ENCODE measurements around the gene SP2. TPM values are rescaled to one million over a fixed set of nuclear protein-coding genes. Genes with fewer than 3 reads are reported as not detected.

SP2 gene
- total RNA-seq, 1 donor from 2014 or later = 11.7 TPM

DNA sequence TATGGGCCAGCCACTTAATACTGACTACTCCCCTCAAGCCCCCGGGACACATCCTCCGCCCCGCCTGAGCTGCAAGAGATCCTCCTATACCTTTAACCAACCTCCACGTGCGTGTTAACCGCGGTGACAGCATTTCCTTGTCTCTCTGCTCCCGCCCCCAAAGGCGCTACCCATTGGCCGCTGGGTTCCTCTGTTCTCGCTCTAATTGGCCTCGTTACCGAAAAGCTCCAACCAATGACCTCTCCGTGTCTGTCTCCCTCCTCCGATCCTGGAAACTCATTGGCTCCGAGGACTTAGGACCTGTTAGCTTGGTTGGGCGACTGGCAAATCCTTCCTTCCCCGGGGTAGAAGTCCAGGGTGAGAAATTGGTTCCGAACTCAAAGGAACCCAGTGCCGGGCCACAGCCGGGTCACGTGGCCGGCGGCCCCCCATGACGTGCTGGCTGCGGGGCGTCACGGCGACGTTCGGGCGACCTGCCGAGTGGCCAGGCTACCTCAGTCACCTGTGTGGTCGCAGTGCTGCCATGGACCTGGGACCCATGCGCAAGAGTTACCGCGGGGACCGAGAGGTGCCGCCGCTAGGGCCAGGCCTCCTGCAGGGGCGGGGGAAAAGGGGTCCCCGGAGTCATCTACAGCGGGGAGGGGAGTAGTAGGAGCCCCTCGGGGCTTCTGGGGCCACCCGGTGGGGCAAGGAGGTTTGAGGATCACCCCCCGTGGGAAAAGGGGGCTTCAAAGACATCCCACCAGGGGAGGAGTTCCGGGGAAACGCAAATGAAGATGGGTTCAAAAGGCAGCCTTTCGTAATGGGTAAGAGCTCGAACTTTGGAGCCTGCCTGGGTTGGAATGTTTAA is 45.4 kb downstream of the SP2 start, which contains the start of gene PNPO:
Gene PNPO, plus strand, starts transcription at position 326 of the 850 bp plus-strand sequence. Its CDS starts 105 bp downstream, at position 431.
- ATAC-seq = peak; percentile 97
- intact Hi-C loops (cut with DNase I) = loop anchor here (2.0 kb wide), 2 partner anchors 25 to 45 kb away; partner anchors contain the start of gene SP2

DNA sequence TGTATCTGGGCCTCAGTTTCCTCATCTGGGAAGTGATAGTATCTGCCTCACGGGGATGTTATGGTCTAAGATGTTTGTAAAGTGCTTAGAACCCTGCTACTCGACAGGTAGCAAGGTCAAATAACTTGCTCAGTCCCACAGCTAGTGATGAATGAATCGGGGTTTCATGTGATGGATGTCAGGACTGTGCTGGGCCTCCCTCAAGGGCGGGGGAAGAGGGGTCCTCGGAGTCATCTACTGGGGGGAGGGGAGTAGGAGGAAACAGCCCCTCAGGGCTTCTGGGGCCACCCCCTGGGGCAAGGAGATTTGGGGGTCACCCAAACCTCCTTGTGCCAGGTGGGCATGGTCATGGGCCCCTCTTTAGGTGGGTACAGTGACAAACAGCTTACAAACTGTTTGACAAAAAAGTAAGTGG is 46.1 kb downstream of the SP2 start:
- intact Hi-C loops (cut with DNase I) = no loop called here
- DNase-seq (ENCODE audit: missing footprints) (no peak), ATAC-seq (no peak)

More for the DNA sequence above, 45.4 kb downstream of the SP2 start, which contains the start of gene PNPO:
- peak; percentile 96 for DNase-seq (ENCODE audit: missing footprints)

DNA sequence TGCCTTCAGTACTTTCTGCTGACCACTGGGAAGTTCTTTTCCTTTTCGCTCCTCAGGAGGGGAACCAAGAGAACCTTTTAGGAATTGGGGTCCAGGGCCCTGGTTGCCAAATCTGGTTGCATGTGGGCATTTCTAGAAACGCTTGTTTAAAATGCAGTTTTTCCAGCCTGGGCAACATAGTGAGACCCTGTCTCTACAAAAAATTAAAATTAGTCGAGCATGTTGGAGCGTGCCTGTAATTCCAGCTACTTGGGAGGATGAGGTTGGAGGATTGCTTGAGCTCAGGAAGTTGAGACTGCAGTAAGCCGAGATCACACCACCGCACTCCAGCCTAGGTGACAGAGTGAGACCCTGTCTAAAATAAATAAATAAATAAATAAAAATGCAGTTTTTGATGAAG is 46.5 kb downstream of the SP2 start:
- DNase-seq (ENCODE audit: missing footprints) = no peak
- intact Hi-C loops (cut with DNase I) = no loop called here
- no peak for ATAC-seq

DNA sequence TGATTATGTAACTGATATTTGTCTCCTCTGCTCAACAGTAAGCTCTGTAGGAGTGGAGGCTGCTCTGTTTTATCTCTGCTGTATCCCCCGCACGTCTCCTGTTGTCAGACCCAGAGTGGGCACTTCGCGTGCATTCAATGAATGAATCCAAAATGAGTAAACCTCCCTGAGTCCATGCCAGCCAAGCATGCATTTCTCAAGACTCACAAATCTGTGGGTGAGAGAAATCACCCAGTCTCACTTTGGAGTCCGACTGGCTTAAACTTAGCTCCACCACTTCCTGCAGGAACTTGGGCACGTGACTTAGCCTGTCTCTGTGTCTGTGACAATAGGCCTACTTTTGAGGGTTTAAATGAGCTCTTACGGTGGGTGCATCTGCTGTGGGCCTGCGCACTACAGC is 49.0 kb downstream of the SP2 start:
- intact Hi-C loops (cut with DNase I) = no loop called here
- no peak for DNase-seq (ENCODE audit: missing footprints)
- no peak for ATAC-seq

DNA sequence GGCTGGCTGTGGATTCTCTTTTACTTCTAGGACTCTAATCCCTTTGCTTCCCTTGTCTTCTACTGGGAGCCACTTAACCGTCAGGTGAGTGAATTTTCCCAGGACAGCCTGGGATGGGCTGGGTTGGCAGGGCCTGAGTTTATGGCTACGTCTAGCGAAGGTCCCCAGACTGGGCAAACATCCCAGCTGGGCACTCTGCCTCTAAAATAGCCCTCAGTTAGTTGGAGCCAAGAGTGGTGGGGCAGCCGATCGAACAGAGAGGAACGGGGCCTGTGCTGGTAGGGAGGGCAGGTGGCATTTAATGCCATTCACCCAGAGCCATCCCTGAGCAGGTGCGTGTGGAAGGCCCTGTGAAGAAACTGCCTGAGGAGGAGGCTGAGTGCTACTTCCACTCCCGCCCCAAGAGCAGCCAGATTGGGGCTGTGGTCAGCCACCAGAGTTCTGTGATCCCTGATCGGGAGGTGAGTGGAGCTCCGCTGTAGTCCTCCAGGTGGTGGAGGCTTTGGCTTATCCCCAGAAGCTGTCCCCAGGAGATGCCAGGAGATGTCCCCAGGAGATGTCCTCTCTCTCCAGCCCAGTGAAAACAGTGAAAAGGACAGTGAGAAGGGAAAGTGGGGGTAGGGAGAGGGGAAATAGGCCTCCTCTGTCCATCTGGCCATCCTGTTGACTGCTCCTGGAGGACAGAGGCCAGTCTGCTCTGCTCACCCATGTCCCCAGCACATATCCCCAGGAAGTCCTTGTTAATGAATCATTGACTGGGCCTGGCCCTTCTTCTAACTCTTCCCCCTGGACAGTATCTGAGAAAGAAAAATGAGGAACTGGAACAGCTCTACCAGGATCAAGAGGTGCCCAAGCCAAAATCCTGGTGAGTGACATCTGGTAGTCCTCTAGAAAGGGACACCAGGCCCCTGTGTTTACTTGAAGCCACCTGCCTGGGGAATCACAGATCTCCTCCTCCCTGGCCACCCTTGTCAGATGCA is 49.8 kb downstream of the SP2 start:
- ATAC-seq (no peak), DNase-seq (ENCODE audit: missing footprints) (peak; percentile 45)
- intact Hi-C loops (cut with DNase I) = no loop called here

DNA sequence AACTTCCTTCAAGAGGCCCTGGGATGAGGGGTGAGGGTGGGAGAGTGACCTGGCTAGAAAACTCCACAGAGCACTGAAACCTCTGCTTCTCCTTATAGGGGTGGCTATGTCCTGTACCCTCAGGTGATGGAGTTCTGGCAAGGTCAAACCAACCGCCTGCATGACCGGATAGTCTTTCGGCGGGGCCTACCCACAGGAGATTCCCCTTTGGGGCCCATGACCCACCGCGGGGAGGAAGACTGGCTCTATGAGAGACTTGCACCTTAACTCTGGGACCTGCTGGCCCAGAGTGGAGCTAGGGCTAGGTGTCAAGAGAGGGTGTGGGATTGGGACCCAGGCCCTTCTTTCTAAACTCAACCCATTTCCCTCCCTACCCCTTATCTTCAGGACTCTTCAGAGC is 50.5 kb downstream of the SP2 start:
- DNase-seq (ENCODE audit: missing footprints) (peak; percentile 31), ATAC-seq (no peak)
- intact Hi-C loops (cut with DNase I) = no loop called here

DNA sequence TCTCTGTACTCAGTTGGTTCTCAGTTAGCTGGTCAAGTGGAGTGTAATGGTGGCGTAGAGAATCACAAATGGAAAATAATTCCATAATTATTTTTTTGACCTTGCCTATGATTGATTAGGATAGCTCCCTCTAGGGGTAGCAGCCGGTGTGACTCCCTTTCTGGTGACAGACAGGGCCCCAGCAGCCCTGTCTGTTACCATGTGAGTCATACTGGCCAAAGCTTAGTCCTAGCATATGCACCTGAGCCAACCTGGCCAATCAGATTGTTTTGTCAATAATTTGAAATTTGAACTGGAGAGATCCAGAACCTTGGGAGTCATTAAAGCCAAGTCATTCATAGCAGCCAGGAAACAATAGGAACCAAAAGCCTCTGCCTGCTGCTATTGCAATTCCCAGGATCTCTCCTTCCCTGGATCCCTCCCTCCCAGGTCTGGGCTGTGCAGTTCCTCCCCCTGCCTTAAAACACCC is 50.9 kb downstream of the SP2 start:
- DNase-seq (ENCODE audit: missing footprints) (peak; percentile 72), ATAC-seq (peak; percentile 46)
- intact Hi-C loops (cut with DNase I) = no loop called here

DNA sequence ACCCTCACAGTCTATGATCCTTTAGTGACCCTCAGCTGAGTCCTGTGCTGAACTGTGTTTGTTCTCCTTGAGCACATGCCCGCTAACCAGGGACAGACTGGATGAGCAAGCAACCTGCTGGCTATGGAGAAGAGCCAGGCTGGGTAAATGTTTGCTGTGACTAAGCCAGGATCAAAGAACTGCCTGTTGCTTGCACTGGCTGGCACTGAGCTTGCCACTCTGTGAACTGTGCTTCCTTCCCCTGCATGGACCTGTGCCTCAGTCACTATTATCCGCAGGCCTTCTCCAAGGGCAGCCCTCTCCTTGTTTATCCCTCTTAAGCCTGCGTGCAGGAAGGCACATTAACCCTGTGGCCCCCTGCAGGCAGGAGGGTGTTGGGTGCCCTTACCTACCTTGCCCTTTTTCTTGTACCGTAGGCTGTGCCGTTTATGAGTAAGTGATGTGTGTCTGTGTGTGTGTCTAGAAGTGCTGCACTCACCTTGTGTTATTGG is 52.7 kb downstream of the SP2 start:
- ATAC-seq (peak; percentile 24), DNase-seq (ENCODE audit: missing footprints) (no peak)
- intact Hi-C loops (cut with DNase I) = loop anchor here (1.0 to 2.0 kb wide), 4 partner anchors 22 to 108 kb away; partner anchors contain the start of genes SCRN2 and SP2

DNA sequence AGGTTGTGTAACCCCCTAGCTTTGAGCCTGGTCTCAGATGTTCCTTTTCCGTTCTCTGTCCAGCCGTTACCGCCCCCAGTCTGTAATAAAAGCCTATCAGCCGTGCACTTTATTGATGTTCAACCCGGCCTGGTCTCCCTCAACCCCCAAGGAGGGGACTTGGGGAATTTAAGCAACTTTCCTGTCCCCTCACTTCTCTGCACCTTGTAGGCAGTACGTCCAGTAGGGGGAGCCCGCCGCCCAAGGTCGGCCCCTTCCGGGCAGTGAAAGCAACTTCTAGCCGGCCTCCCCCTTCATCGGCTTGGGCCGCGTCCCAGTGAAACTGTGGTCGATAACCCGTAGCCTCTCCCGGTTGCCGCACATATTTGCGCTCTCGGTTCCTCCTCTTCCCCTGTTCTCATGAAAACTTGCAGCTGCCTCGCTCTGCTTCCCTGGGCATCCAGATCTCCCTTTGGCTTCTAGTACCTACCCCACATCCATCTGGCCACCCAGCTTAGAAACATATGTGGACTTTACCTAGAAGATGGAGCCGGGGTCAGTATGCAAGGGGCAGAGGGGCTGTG is 53.2 kb downstream of the SP2 start:
- intact Hi-C loops (cut with DNase I) = loop anchor here (1.0 to 2.0 kb wide), 4 partner anchors 21 to 108 kb away; partner anchors contain the start of genes SCRN2 and SP2
- ATAC-seq (peak; percentile 90), DNase-seq (ENCODE audit: missing footprints) (peak; percentile 96)

DNA sequence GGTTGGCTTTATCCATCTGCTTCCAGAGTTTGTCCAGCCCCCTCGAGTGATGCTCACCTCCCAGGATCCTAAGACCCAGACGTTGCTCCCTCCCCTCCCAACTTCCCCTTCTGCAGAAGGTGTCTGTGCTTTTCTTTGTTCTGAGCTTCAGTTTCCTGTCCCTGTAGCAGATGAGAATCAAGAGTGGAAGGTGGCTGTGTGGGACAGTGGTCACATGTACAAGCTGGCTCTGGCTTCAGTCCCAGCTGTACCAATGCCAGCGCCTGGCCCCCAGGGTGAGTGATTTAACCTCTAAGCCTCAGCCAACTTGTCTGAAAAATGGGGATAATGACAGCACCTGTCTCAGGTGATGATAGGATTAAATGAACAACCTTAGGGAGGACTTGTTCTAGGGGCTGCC is 53.9 kb downstream of the SP2 start:
- ATAC-seq (no peak), DNase-seq (ENCODE audit: missing footprints) (no peak)
- intact Hi-C loops (cut with DNase I) = loop anchor here (1.0 to 2.0 kb wide), 4 partner anchors 20 to 109 kb away; partner anchors contain the start of genes SCRN2 and SP2

DNA sequence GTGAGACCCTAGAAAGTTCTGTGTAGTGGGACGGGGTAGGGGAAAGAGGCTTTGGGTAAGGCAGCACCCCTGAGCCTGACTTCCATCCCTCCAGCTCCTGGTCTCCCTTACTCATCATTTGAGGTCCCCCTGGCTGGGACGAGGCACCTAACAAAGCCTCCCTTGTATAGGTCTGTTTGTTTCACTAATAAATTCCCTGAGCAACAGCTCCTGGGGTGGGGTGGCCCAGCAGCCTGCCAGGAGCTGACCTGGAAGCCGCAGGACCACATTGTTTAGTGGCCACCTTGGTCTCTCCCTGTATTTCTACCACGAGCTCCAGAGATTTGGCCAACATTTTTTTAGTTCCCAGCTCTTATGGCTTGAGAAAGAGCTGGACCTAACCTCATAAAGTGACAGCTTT is 54.4 kb downstream of the SP2 start:
- ATAC-seq = no peak
- intact Hi-C loops (cut with DNase I) = no loop called here

DNA sequence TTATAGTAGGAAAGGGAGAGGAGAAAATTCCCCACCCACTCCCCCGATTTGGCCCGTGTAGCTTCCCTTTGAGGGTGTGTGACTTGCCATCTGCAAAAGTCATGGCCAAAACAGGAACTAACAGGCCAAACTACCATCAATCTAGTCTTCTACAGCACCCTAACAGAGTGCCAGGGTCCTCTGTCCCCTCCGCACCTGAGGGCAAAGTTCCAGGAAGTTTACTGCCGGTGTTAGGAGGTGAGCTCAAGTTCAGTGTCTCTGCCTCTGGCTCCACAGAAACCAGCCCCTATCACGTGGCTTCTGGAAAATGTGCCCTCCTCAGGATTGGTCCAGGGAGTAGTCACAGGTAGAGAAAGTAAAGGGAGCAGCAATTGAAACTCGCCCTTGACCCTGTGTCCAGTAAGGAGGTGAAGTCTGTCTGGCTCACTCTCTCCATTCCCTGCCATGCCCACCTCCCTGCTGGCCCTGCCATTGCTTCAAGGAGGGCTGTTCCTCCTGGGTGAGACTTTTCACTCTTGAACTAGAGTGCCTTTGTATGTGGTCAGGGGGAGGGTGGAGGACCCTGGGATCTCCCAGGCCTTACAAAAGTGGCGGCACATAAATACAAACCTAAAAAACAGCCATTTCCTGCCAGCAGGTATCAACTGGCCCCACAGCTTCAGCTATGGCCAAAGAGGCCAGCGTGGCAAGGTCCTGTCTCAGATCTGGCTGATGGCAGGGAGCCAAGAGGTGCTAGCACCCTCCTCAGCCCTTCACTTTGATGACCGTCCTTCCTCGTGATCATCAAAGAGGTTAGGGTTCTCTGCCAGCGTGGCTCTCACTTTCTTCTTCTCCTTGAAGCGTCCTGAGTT is 56.4 kb downstream of the SP2 start:
- DNase-seq (ENCODE audit: missing footprints) (no peak), ATAC-seq (no peak)
- intact Hi-C loops (cut with DNase I) = no loop called here

More for the DNA sequence above, 54.4 kb downstream of the SP2 start:
- DNase-seq (ENCODE audit: missing footprints) = no peak

DNA sequence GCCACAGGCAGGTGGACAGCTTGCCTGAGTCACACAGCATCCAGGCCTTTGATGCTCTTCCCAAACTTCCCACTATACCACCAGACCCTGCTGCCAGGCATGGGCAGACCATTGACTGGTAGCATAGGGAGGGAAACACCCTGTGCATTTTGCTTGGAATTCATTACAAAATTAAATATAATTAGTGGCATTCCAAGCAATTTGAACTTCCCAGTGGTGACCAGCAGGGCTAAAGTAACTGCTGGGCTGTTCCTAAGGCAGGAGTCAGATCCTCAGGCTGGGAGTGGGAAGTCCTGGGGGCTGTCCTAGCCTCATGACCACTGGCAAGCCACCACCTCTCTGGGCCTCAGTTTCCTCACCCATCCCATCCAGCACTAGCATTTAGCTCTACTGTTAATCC is 57.9 kb downstream of the SP2 start:
- DNase-seq (ENCODE audit: missing footprints) (no peak), ATAC-seq (no peak)
- intact Hi-C loops (cut with DNase I) = no loop called here

DNA sequence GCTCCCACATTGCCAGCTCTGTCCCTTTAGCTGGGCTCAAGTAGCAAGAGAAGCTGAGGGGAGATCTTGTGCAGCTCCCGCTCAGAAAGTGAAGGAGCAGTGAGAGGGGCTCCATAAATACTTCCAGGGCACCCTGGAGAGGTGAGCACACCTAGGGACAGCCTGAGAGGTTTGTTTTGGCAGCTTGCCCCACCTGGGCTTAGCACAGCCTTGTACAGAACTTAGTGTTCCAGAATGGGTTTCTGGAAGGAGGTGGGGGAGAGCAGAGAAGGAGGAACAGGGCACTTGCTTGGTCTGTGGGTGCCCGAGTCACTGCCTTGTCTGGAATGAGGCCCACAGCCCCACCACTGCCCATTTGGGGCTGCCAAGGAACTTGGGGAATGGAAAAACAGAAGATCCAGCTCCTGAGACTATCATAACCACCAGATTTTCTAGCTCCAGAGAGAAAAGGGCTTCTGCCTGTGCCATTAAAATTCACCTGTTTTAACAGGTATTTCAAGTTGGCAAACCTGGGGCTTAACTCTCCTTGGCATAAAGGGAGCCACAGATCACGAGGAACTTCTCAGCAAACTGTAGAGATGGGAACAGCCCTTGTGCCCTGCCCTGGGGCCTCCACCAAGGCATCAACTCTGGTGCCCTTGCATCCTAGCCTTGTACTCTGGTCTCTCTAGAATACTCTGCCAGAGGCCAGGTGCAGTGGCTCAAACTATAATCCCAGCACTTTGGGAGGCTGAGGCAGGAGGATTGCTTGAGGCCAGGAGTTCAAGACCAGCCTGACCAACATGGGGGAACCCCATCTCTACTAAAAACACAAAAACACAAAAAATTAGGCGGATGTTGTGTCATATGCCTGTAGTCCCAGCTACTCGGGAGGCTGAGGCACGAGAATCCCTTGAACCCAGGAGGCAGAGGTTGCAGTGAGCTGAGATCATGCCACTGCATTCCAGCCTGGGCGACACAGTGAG is 59.7 kb downstream of the SP2 start:
- DNase-seq (ENCODE audit: missing footprints) (no peak), ATAC-seq (no peak)
- intact Hi-C loops (cut with DNase I) = no loop called here

DNA sequence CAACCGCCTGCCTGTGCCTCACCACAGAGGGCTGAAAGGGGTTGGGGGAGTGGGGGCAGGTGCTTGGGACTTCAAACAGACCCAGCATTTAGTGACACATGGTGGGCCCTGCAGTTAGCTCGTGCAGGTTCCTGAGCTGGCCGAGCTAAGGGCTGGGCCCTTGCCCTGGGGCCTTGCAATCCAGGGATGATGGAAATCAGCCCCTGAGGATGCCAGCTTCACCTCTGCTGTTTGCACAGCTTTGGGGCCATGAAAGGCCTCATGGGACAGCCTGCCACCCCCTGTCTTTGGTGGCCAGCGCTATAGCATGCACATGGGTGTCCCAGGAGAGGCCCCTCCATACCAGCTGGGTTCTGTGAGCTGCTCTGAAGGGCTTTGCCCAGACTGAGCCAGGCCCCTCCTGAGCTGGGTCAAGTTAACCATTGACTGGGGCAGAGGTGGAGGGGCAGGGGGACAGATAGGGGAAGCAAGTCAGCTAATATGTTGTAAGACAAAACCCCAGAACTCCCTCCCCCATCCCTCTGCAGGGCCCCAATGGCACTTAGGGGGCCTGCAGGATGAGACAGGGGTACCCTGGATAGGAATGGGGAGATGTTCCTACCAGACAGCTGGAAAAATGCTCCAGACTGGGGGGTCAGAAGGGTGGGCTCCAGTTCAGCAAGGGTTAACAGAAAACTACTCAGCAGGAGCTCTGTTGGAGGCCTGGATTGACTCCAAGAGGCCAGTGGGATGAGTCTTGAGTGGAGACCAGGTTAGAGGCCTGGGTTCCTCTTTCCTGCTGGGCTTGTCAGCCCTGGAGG is 61.0 kb downstream of the SP2 start:
- intact Hi-C loops (cut with DNase I) = no loop called here
- ATAC-seq = no peak
- DNase-seq (ENCODE audit: missing footprints) = no peak
